GM21825 (cell line): ENCODE data around the gene CHADL.
"Not testable (repeated sequence)": the region's sequence is repeated elsewhere in the genome, so short reads cannot be mapped to it uniquely, and the experiment has no call there.

Source experiments
- ATAC-seq: cut with Tn5 transposase; IDR thresholded peaks from one replicate; pipeline ENCODE4 v1.9.1; 2021; ENCODE audit warnings: mild to moderate bottlenecking, moderate library complexity; ENCODE audit not compliant: unreplicated experiment

CHADL gene, protein sequence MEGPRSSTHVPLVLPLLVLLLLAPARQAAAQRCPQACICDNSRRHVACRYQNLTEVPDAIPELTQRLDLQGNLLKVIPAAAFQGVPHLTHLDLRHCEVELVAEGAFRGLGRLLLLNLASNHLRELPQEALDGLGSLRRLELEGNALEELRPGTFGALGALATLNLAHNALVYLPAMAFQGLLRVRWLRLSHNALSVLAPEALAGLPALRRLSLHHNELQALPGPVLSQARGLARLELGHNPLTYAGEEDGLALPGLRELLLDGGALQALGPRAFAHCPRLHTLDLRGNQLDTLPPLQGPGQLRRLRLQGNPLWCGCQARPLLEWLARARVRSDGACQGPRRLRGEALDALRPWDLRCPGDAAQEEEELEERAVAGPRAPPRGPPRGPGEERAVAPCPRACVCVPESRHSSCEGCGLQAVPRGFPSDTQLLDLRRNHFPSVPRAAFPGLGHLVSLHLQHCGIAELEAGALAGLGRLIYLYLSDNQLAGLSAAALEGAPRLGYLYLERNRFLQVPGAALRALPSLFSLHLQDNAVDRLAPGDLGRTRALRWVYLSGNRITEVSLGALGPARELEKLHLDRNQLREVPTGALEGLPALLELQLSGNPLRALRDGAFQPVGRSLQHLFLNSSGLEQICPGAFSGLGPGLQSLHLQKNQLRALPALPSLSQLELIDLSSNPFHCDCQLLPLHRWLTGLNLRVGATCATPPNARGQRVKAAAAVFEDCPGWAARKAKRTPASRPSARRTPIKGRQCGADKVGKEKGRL

DNA sequence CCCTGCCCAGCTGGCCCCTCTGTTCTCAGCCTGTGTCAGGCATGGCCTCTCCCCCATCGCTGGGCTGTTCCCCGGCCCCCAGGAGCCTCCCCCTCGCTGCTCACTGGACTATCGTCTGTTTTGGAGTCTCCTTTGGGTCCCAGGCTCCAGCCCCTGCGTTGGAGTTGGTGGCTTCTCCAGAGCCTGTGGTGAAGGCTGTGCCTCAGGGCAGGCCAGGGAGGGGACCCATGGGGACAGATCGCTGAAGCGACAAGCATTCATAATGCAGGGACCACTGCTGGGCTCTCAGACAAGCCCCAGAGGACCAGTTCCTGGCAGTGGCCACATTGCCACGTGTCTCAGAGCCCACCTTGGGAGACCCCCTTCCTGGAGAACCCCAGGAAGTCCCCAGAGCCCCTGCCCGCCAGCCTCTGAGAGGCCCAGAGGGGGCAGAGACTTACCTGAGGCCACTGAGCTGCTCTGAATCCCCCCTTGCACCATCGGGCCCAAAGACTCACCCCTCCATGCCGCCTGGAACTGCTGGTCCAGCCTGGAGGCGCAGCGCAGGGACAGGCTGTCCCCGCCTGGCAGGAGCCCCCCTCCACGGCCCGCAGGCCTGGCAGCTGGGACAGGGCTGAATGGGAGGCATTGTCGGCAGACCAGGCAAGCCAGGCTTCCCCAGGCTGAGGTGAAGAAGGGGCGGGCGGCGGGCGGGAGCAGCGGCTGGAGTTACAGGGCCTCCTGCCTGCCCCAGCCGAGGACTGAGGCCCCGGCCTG lies at the start of gene CHADL:
CHADL (minus strand) TSS at position 555 of the 756 bp plus-strand sequence; CDS start at position 505, 50 bp downstream.
- ATAC-seq, result no peak

DNA sequence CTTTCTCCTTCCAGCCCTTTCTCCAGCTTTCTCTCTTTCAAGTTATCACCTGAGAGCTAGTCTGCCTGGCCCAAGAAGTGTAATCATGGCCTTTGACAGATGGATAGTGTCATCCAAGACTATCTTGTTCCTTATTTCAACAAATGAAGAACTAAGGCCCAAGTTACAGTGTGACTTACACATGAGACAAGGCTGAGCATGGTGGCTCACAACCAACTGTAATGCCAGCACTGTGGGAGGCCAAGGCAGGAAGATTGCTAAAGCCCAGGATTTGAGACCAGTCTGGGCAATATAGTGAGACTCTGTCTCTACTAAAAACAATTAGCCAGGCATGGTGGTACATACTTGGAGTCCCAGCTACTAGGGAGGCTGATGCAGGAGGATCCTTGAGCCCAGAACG lies 48.9 kb upstream of the CHADL start:
- ATAC-seq, result no peak

DNA sequence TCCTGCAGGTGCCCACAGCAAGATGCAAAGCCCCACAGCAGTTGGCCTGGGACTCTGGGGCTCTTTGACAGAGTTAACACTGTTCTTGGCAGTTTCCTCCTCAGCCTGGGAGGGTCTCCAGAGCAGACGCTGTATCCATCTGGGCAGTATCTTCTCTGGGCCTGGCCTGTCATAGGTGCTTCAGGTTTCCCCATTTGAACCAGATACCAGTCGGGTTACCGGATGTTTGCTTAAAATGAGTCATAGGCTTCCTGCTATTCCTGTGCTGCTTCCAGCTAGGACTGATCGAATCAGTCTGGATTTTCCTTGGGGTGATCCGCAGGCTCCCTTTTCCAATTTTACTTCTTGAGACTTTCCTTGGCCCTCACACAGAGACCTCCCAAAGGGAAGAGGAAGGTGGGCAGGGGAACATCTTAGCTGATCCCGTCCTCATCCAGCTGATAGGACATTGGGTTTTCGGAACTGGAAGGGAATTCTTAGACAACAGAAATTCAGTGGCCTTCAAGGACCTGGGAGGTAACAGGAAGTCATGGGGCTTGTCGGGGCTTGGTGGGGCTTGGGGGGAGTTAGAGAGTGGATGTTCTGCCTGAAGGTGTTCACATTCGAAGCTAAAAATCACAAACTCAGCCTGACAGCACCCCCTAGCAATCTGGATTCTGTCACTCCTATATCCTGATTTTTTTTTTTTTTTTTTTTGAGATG lies 47.7 kb upstream of the CHADL start:
- no peak for ATAC-seq

DNA sequence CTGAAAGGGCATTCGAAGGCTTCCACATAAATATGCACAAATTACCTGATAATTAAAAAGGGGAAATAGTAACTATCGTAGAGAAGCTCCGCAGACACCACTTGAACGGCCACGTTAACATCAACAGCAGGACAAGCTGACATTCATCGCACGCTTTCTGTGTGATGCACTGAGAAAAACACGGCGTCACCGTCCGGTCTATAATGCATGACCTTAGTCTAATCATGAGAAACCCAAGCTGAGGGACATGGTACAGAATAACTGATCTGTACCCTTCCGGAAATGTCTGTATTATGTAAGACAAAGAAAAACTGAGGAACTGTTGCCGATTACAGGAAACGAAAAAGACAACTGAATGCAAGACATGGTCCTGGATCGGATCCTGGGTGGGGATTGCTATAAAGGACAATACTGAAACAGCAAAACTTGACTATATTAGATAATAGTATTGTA lies 45.9 kb upstream of the CHADL start:
- peak; percentile 20 for ATAC-seq

DNA sequence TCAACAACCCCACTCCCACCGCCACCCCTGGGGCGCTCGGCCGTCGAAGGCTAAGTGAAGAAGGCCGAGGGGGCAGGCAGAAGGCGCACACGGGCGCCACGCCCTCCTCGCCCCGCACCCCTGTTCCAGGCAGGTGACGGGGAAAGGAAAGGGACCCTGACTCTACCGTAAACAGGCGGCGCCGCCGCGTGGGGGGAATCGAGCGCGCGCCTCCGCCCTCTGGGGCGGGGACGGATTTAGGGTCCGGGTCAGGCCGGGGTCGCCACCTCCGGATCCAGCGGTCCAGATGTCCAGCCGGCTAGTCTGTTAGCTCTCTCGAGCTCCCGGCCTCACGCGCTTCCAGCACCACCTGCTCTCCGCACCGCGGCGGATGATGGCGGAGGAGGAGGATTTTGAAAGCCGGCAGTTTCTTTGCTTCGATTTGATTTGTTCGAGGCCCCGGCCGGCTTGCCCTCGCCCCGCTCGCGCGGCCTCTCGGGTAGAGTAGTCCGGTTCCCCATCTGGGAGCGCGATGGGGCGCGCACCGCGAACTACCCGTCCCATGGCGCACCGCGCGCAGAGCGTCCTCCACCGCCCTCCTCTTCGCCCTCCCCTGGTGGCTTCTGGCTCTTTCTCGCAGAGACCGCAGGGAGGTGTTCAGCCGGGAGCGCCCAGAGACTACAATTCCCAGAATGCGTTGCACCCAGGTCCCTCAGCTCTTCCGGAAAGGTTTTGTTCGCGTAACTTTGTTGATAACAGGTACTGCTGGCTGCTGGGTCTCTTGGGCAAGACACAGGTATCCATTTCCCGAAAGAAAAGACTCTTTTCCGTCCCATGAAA lies 45.3 kb upstream of the CHADL start, which contains the start of gene RANGAP1:
RANGAP1 (minus strand) TSS at position 368 of the 819 bp plus-strand sequence. CDS start 5,143 bp downstream, outside the sequence.
- peak; percentile 90 for ATAC-seq

DNA sequence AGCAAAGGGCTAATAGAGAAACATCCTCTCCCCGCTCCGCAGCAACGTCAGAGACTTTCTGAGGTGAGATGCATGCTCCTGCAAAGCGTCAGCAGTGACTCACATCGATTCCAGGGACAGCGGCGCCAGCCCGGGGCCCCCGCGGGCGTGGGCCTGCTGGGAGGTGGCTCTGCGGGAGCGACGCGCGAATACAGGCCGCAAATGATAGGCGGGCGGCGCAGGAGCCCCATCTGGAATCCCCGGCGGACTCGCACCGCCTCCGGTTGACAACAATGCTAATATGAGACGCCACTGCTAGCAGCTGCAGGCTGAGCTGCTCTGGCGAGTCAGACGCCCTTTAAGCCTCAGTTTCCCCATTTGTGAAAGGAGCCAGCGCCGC lies 44.7 kb upstream of the CHADL start:
- ATAC-seq, result peak; percentile 11

DNA sequence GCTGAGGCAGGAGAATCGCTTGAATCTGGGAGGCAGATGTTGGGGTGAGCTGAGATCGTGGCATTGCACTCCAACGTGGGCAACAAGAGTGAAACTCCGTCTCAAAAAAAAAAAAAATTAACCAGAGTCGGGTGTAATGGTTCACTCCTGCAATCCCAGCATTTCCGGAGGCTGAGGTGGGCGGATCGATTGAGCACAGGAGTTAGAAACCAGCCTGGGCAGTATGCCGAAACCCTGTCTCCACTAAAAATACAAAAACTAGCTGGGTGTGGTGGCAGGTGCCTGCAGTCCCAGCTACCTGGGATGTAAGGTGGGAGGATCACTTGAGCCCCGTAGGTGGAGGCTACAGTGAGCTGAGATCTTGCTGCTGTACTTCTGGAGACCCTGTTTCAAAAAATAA lies 43.7 kb upstream of the CHADL start:
- no peak for ATAC-seq

DNA sequence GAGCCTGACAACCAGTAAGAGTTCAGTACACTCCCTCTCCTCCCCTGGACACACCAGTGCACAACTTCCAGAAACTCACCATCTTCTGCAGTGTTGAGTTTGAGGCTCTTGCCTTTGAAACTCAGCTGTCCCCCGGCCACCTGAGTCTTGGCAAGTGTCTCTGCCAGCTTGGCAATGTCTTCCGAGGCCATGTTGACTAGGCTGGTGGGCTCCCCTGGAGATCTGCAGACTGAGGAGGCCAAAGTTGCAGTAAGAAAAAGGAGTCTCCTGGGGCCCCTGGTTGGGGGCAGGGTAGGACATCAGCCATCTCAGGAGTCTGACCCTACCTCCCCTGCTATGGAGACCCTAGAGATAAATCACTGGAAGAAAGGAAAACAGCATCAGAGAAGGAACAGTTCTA lies 40.1 kb upstream of the CHADL start:
- ATAC-seq, result no peak

DNA sequence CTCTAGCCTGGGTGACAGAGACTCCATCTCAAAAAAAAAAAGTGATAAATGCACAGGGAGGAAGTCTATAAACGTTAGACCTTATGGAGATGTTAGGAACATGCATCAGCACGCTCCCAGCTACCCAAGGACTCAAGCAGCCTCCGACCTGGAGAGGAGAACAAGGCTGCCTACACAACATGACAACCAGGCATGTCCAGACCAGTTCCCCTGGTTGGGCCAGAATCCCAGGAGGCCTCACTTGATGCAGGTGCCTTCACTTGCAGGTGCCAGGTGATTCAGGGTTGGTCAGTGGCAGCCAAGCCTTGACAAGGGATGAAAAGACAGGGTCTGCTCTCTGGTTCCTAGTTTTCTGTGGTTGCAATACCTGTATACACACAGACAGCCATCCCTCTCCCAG lies 39.3 kb upstream of the CHADL start:
- no peak for ATAC-seq

DNA sequence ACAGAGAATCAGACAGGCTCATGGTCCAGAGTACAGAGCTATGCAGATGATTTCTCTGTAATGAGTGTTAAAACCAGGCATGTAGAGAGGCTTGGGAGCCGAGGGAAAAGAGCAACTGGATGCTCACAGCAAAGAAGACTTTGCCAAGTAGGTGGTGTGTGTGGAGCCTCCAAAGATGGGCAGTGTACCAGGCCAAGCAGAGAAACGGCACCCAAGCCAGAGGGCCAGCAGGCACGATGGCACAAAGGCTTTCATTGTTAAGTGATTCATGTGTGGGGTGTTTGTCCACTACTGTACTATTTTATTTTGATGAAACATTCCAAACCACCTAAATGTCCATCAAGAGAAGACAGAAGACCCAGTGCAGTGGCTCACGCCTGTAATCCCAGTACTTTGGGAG lies 34.1 kb upstream of the CHADL start:
- ATAC-seq, result no peak

DNA sequence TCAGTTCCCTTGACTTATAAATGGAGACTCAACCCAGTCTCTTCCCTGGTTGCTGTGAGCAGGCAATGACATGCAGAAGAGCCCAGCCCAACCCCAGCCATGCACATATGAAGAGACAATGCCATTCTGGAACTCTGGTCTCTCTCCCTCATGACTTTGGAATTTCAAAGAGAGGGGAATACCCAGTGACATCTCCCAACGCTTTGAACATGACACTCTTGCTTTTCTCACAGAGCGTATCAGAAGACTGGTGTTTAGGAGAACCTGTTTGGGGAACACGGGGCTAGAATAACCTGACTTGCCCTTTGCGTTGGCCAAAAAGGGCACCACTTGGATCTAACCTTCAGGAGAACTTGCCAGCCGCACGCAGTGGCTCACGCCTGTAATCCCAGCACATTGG lies 32.4 kb upstream of the CHADL start:
- ATAC-seq, result no peak

DNA sequence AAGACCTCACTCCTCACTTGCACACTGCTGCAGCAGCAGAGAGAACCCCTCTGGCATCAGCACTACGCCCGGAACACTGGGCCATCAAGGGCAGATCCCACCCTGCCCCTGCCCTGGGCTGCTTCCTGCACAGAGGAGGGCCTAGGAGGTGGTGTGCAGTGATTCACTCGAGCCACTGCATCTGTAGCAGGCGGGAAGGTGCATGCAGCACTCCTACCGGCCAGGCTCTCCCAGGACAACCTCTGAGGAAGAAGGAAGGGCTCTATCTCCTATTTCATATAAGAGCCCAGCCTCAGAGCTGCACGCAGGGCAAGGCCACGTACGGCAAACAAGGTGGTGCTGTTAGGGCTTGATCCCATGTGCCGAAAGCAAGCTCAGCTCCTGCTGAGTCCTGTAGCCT lies 31.1 kb upstream of the CHADL start:
- no peak for ATAC-seq

DNA sequence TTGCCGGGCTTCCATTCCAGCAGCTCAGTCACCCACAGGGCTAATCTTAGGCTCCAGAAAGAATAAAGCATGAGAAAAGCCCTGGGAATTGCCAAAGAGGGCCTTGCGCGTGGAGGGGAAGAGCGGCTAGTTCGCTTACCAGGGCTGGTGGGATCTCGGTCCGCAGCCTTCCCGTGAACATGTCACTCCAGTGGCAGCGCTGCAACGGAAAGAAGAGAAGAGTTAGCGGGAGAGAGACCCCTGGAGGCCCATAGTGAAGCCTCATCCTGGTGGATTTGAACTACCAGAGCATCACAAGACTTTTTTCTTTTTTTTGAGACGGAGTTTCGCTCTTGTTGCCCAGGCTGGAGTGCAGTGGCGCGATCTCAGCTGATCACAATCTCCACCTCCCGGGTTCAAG lies 27.2 kb upstream of the CHADL start:
- no peak for ATAC-seq

DNA sequence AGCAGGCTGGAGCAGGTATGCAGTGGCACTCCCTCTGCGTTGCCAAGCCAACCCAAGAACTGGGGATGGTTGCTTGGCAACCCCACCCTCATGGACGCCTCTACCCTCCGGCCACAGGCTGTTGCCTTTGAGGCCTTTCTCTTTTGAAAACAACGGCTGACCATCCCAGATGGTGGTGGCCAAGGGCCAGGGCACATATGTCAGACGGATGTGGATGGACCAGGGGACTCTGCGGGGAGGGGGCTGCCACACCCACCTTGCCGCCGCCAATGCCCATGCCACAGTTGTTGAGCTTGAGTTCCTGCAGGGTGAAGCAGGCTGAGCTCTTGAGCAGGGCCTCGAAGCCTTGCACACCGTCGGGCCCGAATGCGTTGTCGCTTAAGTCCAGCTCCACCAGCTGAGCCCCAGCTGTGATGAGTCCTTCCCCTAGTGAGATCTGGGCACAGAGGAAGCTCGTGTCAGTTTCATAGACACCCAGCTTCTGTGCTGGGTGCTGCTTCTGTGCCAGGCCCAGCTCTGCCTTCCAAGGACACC lies 23.7 kb upstream of the CHADL start:
- no peak for ATAC-seq

DNA sequence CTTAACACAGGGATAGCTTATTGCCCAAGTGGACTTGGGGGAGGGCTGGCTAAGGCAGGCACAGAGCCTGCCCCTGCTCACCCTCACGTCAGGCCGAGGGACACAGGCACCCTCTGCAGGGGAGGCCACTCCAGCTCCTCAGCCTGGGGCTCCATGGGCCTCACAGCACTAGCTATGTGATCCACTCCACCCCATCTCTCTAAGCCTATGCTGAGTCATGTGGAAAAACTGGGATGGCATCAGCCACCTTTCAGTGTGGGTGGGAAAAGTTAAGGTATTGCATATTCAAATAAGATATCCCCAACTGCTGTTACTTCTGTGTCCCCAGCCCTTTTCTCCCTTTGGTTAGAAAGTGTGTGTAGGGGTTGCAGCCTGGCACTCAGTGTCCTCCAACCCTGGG lies 23.0 kb upstream of the CHADL start:
- ATAC-seq, result no peak

DNA sequence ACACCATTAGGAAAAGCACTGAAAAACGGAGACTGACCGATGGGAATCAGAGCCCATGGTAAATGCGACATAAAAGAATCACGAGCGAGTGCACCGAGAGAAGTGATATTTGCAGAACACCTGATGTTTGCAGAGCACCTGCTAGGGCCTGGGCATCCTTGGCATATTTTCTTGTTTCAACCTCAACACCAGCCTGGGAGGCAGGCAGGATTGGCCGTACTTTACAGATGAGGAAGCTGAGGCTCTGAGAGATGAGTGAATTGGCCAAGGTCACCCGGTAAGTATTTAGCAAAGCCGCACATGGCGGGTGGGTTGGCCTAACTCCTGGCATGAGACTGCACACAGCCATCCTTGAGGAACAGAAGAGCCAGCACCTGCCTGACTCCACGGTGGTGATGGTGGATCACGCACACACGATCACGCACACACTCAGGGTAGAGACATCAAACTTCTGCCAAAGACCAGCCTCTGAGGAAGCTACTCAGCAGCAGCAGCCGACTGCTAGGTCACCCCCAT lies 21.6 kb upstream of the CHADL start:
- ATAC-seq, result no peak

DNA sequence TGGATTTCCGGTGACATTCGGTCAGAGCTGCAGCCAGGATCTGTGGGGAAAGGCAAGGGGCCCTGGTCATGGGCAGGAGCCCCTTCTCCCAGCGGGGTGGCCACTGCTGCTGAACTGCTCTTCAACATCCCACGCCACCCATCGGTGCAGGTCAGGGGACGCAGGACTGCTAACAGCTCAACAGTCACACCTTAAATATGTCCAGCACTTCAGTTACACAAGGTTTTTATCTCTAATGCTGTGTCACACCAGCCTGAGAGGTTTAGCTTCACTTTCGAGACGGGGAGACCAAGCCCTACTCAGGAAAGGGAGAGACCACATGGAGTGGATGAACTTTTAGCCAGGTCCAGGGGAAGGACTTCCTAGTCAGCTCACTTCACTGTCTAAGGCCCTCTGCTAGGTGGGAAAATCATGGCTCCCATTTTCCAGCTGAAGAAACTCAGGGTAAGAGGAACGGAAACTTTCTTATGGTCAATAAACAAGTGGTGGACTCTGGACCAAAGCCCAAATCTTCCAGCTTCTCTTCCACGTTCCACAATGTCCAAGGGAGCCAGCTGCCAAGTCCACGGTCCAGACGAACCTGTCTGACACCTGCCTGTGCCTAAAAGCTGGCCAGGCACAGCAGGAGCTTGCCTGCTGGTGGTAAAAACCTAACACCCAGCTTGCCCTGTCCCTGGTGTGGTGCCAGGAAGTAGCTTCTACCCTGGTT lies 21.0 kb upstream of the CHADL start:
- ATAC-seq, result no peak

DNA sequence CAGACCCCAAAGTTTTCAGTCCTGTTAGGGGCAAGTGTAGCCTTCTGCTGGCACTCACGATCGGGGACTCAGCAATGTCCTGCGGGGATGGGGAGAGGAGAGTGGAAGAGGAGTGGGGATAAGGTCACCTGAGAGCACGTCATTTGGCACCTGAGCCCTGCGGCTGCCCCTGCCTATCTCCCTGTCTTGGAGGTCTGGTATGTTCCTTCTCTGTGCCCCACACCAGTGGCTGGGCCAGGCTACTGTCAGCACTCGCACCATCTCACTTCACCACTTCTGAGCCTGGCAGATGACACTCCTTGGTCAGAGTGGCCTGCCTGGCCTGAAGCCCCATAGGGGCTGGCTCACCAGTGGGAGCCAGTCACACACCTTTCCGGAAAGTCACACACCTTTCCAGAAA lies 20.1 kb upstream of the CHADL start:
- no peak for ATAC-seq

DNA sequence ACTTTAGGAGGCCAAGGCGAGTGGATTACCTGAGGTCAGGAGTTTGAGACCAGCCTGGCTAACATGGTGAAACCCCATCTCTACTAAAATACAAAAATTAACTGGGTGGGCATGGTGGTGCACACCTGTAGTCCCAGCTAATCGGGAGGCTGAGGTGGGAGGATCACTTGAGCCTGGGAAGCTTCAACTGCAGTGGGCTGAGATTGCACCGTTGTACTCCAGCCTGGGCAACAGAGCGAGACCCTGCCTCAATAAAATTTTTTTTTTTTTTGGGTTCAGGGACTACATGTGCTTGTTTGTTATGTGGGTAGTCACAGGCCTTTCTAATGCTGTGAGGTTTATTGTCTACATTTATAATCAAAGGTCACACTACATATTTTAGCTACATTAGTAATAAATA lies 19.0 kb upstream of the CHADL start:
- not testable (repeated sequence) for ATAC-seq
